Nephron progenitor cell (in vitro differentiated cells): ENCODE results near the gene RIPPLY2.
"Not testable (repeated sequence)": the region's sequence is repeated elsewhere in the genome, so short reads cannot be mapped to it uniquely, and the experiment has no call there.

Source experiments
- DNase-seq: peaks from one replicate; pipeline ENCODE4 v3.0.0; 2021
- H3K27ac Mint-ChIP-seq: 2 replicates; pipeline ENCODE4 v1.8.0; 2021; ENCODE audit warnings: mild to moderate bottlenecking, moderate library complexity, mixed read lengths
- H3K27me3 Mint-ChIP-seq: 2 replicates; pipeline ENCODE4 v1.8.0; 2021; ENCODE audit warnings: mild to moderate bottlenecking, low read depth, mixed read lengths; ENCODE audit not compliant: poor library complexity
- H3K36me3 Mint-ChIP-seq: 2 replicates; pipeline ENCODE4 v1.8.0; 2021; ENCODE audit warnings: low read depth, mixed read lengths
- H3K4me1 Mint-ChIP-seq: 2 replicates; pipeline ENCODE4 v1.8.0; 2021; ENCODE audit warnings: mixed read lengths
- H3K4me3 Mint-ChIP-seq: 2 replicates; pipeline ENCODE4 v1.8.0; 2021; ENCODE audit warnings: mild to moderate bottlenecking, moderate library complexity, mixed read lengths
- H3K9me3 Mint-ChIP-seq: 2 replicates; pipeline ENCODE4 v1.8.0; 2021; ENCODE audit warnings: mild to moderate bottlenecking, moderate library complexity, mixed read lengths
- TF ChIP-seq, protein P1 (sequence below): fragments of 200-600 bp; sonication (generic); IDR thresholded peaks from 2 replicates; pipeline ENCODE4 v1.5.0; 2021; ENCODE audit warnings: antibody characterized with exemption

Gene RIPPLY2, protein sequence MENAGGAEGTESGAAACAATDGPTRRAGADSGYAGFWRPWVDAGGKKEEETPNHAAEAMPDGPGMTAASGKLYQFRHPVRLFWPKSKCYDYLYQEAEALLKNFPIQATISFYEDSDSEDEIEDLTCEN

DNA sequence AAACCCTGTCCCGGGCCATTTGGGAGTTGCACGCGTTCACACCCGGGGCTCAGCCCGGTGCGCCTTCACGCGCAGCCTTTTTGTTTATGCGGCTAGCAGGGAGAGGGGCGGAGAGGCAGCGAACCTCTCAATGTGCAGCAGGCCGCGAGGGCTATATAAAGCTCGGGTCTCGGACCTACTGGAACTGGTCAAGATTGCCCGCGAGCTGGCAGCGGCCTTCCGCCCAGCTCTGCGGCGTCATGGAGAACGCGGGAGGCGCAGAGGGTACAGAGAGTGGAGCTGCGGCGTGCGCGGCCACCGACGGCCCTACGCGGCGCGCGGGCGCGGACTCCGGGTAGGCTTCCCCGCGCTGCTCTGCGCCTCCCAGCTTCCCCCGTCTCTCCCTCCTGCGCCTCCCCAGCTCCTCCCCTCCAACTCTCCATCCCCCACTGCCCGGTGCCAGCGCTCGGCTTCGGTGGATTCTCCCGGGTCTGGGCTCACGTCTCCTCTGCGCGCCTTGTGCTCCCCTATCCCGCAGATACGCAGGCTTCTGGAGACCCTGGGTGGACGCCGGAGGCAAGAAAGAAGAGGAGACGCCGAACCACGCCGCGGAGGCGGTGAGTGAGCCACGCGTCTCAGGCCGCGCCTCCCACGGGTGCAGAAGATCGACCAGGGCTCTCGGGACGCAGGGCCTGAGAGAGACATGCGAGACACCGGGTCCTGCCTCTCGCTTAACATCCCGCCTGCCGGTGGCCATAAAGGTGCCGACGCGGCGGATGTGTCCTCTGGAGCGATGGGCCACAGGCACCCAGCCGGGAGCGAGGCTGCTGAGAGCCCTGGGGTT, at the start of gene RIPPLY2:
Gene RIPPLY2 (plus strand): TSS at position 183 of the 823 bp plus-strand sequence. CDS start 57 bp downstream, at position 240.
- TF ChIP-seq, protein P1, sequence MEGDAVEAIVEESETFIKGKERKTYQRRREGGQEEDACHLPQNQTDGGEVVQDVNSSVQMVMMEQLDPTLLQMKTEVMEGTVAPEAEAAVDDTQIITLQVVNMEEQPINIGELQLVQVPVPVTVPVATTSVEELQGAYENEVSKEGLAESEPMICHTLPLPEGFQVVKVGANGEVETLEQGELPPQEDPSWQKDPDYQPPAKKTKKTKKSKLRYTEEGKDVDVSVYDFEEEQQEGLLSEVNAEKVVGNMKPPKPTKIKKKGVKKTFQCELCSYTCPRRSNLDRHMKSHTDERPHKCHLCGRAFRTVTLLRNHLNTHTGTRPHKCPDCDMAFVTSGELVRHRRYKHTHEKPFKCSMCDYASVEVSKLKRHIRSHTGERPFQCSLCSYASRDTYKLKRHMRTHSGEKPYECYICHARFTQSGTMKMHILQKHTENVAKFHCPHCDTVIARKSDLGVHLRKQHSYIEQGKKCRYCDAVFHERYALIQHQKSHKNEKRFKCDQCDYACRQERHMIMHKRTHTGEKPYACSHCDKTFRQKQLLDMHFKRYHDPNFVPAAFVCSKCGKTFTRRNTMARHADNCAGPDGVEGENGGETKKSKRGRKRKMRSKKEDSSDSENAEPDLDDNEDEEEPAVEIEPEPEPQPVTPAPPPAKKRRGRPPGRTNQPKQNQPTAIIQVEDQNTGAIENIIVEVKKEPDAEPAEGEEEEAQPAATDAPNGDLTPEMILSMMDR, result no peak
- no peak within 1 kb of the TSS for H3K27ac Mint-ChIP-seq
- H3K36me3 Mint-ChIP-seq, result no peaks in the 10 kb centered on the region
- DNase-seq, result peak; percentile 63
- no peaks in the 10 kb centered on the region for H3K9me3 Mint-ChIP-seq
- H3K27me3 Mint-ChIP-seq, result peaks cover 85% of the 10 kb centered on the region
- peak within 1 kb of the TSS; percentile 86 for H3K4me3 Mint-ChIP-seq
- peaks cover 19% of the 10 kb centered on the region for H3K4me1 Mint-ChIP-seq

DNA sequence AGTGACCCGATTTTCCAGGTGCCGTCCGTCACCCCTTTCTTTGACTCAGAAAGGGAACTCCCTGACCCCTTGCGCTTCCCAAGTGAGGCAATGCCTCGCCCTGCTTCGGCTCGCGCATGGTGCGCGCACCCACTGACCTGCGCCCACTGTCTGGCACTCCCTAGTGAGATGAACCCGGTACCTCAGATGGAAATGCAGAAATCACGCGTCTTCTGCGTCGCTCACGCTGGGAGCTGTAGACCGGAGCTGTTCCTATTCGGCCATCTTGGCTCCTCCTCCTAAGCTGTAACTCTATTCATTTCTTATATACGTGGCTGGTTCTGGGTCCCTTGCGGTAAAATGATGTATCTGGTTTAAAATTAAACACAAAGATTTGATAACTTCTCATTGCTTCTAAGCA, 49.7 kb upstream of the RIPPLY2 start:
- H3K4me1 Mint-ChIP-seq, H3K4me3 Mint-ChIP-seq, H3K36me3 Mint-ChIP-seq, DNase-seq, H3K27me3 Mint-ChIP-seq: not testable (repeated sequence)
- H3K9me3 Mint-ChIP-seq, result peaks cover 11% of the 10 kb centered on the region
- peak overlapping the region; percentile 88 for H3K27ac Mint-ChIP-seq

DNA sequence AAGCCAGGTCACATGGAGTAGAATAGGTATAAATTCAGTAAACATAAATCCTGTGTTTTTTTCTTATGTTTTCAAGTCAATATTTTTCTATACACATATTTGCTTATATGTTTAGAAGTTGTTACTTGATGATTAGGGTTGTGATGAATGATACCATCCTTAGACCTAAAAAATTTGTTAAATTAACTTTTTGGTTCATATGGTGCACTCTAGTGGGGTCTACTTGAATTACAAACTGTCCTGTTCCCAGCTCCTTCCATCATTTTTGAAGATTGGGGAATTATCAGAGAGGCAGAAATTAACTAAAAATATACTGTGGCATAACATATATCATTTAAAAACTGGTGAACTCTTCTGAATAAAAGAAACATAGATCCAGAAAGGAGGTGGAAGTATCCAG, 48.3 kb upstream of the RIPPLY2 start:
- Mint-ChIP-seq H3K9me3 (peaks cover 11% of the 10 kb centered on the region), H3K27me3 (no peaks in the 10 kb centered on the region), H3K4me3 (no peak overlapping the region), H3K36me3 (peaks cover 9% of the 10 kb centered on the region), H3K27ac (no peak overlapping the region), H3K4me1 (peaks cover 8% of the 10 kb centered on the region)
- TF ChIP-seq, protein P1, result no peak
- DNase-seq, result no peak

DNA sequence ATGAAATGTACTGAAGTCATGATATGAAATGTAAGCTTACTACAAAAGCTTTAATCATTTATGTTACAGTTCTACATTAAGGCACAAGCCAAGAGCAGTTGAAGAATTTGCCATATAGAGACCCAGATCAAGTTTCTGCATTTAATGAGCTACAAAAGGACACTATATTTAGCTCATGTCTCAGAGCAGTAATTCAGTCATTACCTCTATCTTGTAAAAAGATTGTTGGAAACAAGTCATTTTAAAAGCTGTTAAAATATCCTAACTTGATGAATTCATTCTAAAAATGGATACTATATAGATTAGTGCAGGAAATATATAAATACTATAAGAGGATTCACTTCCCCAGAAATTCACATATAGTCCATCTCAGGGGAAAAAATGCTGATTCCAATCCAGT, 45.2 kb upstream of the RIPPLY2 start:
- Mint-ChIP-seq H3K27me3 (no peaks in the 10 kb centered on the region), H3K4me1 (peaks cover 8% of the 10 kb centered on the region), H3K36me3 (peaks cover 9% of the 10 kb centered on the region), H3K27ac (no peak overlapping the region), H3K9me3 (peaks cover 11% of the 10 kb centered on the region), H3K4me3 (no peak overlapping the region)
- TF ChIP-seq, protein P1, result no peak
- no peak for DNase-seq

DNA sequence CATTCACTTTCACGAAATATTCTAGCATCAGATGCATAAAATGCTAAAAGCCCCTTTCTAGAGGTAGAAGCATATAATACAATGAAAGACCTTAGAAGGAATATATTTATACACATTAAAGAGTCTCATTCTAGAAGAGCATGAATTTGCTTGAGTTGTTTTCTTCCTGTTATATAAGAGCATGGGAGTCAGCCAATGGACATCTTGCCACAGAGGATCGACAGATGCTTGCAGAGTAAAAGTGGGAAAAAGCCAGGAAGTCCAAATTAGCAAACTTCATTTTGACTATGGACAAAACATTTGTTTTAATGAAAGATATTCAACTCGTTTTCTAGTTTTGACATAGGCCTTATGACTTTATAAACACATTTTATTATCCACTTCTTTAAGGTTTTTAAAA, 44.2 kb upstream of the RIPPLY2 start:
- no peak for DNase-seq
- Mint-ChIP-seq H3K9me3 (peaks cover 5% of the 10 kb centered on the region), H3K27me3 (no peaks in the 10 kb centered on the region), H3K36me3 (peaks cover 4% of the 10 kb centered on the region), H3K4me3 (no peak overlapping the region), H3K27ac (no peak overlapping the region), H3K4me1 (peaks cover 3% of the 10 kb centered on the region)
- TF ChIP-seq, protein P1, result no peak

DNA sequence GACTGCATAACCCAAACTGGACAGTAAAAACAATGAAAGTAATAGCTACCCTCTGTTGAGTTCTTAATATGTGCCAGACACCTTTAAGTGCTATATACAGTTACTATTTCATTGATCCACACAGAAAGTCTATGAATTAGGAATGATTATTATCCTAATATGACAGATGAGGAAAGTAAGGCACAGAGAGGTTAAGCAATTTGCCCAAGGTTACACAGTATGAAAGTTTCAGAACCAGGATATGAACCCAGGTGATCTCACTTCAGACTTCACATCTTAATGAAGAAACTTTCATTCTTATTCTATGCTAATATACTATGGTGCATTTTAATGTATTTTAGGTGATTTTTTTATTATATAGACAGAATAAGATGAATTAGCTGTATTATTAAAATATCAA, 40.6 kb upstream of the RIPPLY2 start:
- Mint-ChIP-seq H3K36me3 (no peaks in the 10 kb centered on the region), H3K27me3 (no peaks in the 10 kb centered on the region)

More for the DNA sequence above, 40.6 kb upstream of the RIPPLY2 start:
- Mint-ChIP-seq H3K4me1 (peaks cover 21% of the 10 kb centered on the region), H3K27ac (no peak overlapping the region), H3K4me3 (no peak overlapping the region), H3K9me3 (no peaks in the 10 kb centered on the region)
- no peak for DNase-seq
- TF ChIP-seq, protein P1, result no peak
